ENCODE results near the gene LHPP. TPM values are rescaled to one million over a fixed set of nuclear protein-coding genes. Genes with fewer than 3 reads are reported as not detected.

Gene LHPP
- polyA plus RNA-seq, 2 of the 4 experiments (the other 2 are of a cell fraction), result 14.4 to 18.6 TPM

GRCh38 chr10:124455441-124455840, 6.2 kb upstream of the LHPP start:
- POLR2A ChIA-PET, result no interaction called here
- ATAC-seq (no peak), DNase-seq (ENCODE audit: low read depth in 1 of 2, low spot score in 1 of 2) (no peak), FAIRE-seq (no peak)
- Histone ChIP-seq H3K4me1 (no peaks in the 10 kb centered on the region; the same call in 2 of the 3 replicates), H3K4me2 (no peak overlapping the region), H3K9me3 (no peaks in the 10 kb centered on the region), H3K4me3 (no peak overlapping the region), H3K27ac (no peak overlapping the region)
- CTCF ChIA-PET, result interaction anchor here (1.3 kb wide), 2 partner anchors 12 to 37 kb away, joined by 3 to 4 read pairs; partner anchors contain the start of gene OAT
- TF ChIP-seq FOXS1 (CRISPR knock-in tag; IDR thresholded peaks at IDR 0.05) (no peak), RAD21 (conservative IDR thresholded peaks at IDR 0.05 in 1 of 2, IDR thresholded peaks at IDR 0.05 in 1 of 2) (no peak), MYC (IDR thresholded peaks at IDR 0.05; ENCODE audit: borderline replicate concordance, low read length) (no peak), ZSCAN20 (CRISPR knock-in tag; IDR thresholded peaks at IDR 0.05) (no peak)
- 40% methylated on average over 7 of the region's 7 CpGs for WGBS (ENCODE audit: missing lambda C conversion rate)

GRCh38 chr10:124458473-124458872, 3.1 kb upstream of the LHPP start:
- Histone ChIP-seq H3K4me2 (no peak overlapping the region), H3K27ac (no peak overlapping the region), H3K9me3 (no peaks in the 10 kb centered on the region), H3K4me3 (no peak overlapping the region), H3K4me1 (0 out of 3 replicates have a peak, but pooled peaks cover 4% of the 10 kb centered on the region)
- ChIA-PET POLR2A (no interaction called here), CTCF (interaction anchor here (1.7 kb wide), 1 partner anchor 464 kb away, joined by 5 read pairs; no protein-coding TSS in a partner anchor)
- no peak for FAIRE-seq
- no peak for ATAC-seq
- TF ChIP-seq ZC3H11A (IDR thresholded peaks at IDR 0.05) (no peak), JUN (IDR thresholded peaks at IDR 0.05) (no peak), POLR2AphosphoS2 (conservative IDR thresholded peaks at IDR 0.05; ENCODE audit: low read length) (no peak), ZFP36 (IDR thresholded peaks at IDR 0.05; ENCODE audit: borderline replicate concordance, partially characterized antibody) (no peak), SREBF2 (IDR thresholded peaks at IDR 0.05) (no peak), CHD4 (IDR thresholded peaks at IDR 0.05; ENCODE audit: borderline replicate concordance) (no peak), EP300 (IDR thresholded peaks at IDR 0.05) (no peak), NFE2L2 (conservative IDR thresholded peaks at IDR 0.05; ENCODE audit: low read length) (no peak), RARB (CRISPR knock-in tag; IDR thresholded peaks at IDR 0.05) (no peak), FOSL2 (IDR thresholded peaks at IDR 0.05) (no peak), FOSL2 (CRISPR knock-in tag; IDR thresholded peaks at IDR 0.05) (no peak)
- TF ChIP-seq, protein P1, sequence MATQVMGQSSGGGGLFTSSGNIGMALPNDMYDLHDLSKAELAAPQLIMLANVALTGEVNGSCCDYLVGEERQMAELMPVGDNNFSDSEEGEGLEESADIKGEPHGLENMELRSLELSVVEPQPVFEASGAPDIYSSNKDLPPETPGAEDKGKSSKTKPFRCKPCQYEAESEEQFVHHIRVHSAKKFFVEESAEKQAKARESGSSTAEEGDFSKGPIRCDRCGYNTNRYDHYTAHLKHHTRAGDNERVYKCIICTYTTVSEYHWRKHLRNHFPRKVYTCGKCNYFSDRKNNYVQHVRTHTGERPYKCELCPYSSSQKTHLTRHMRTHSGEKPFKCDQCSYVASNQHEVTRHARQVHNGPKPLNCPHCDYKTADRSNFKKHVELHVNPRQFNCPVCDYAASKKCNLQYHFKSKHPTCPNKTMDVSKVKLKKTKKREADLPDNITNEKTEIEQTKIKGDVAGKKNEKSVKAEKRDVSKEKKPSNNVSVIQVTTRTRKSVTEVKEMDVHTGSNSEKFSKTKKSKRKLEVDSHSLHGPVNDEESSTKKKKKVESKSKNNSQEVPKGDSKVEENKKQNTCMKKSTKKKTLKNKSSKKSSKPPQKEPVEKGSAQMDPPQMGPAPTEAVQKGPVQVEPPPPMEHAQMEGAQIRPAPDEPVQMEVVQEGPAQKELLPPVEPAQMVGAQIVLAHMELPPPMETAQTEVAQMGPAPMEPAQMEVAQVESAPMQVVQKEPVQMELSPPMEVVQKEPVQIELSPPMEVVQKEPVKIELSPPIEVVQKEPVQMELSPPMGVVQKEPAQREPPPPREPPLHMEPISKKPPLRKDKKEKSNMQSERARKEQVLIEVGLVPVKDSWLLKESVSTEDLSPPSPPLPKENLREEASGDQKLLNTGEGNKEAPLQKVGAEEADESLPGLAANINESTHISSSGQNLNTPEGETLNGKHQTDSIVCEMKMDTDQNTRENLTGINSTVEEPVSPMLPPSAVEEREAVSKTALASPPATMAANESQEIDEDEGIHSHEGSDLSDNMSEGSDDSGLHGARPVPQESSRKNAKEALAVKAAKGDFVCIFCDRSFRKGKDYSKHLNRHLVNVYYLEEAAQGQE (IDR thresholded peaks at IDR 0.05), result no peak
- WGBS (ENCODE audit: missing lambda C conversion rate), result 88% methylated on average over 4 of the region's 4 CpGs
- DNase-seq (ENCODE audit: low read depth in 1 of 2, low spot score in 1 of 2), result no peak

DNA sequence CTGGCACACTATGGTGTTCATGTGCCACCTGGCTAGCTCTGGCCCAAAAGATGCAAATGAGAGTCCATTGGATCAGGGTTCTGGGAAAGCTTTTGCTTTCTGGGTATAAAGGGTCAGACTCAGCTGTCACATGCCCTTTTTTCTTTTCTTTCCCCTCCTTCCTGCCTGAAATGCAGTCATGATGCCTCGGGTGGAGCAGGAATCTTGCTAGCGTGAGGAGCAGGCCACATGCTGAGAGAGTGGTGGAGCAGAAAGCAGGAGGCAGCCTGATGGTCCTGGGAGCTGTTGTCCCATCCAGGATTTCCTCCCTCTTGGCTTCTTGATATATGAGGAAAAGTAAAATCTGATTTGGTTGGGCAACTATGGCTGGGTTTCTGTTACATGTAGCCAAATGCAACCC, 2.7 kb upstream of the LHPP start:
- H3K4me1 ChIP-seq, result 0 out of 3 replicates have a peak, but pooled peaks cover 4% of the 10 kb centered on the region
- ChIA-PET CTCF (interaction anchor here (1.7 kb wide), 1 partner anchor 464 kb away, joined by 5 read pairs; no protein-coding TSS in a partner anchor), POLR2A (no interaction called here)
- H3K9me3 ChIP-seq, result no peaks in the 10 kb centered on the region
- ATAC-seq, result no peak
- 54% methylated on average over 2 of the region's 2 CpGs for WGBS (ENCODE audit: missing lambda C conversion rate)
- no peak overlapping the region for H3K27ac ChIP-seq
- H3K4me3 ChIP-seq, result no peak overlapping the region
- FAIRE-seq, result no peak
- H3K4me2 ChIP-seq, result no peak overlapping the region
- TF ChIP-seq, protein P2, sequence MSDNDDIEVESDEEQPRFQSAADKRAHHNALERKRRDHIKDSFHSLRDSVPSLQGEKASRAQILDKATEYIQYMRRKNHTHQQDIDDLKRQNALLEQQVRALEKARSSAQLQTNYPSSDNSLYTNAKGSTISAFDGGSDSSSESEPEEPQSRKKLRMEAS (IDR thresholded peaks at IDR 0.05), result no peak
- TF ChIP-seq SMC3 (IDR thresholded peaks at IDR 0.05), result no peak
- no peak for TF ChIP-seq ZC3H11A (IDR thresholded peaks at IDR 0.05)
- no peak for TF ChIP-seq KDM5A (IDR thresholded peaks at IDR 0.05)
- TF ChIP-seq RCOR1 (IDR thresholded peaks at IDR 0.05; ENCODE audit: low read depth, low read length), result no peak
- TF ChIP-seq SREBF2 (IDR thresholded peaks at IDR 0.05), result no peak
- DNase-seq (ENCODE audit: low read depth in 1 of 2, low spot score in 1 of 2), result no peak
